Thoracic aorta endothelial cell (primary cell): ENCODE results near the gene MPZL3. TPM values are rescaled to one million over a fixed set of nuclear protein-coding genes. Genes with fewer than 3 reads are reported as not detected.

ENCODE experiments used
- small RNA-seq: library from RNA; depleted of rRNA; stranded (forward); fragments of <200 nt; gene quantifications from one replicate; pipeline ENCODE3, GENCODE V24; 2012
- total RNA-seq: library from RNA; depleted of rRNA; stranded (reverse); fragments of >200 nt; gene quantifications from 2 replicates; pipeline ENCODE4 v1.2.3, GENCODE V29; 2012

Gene MPZL3, protein sequence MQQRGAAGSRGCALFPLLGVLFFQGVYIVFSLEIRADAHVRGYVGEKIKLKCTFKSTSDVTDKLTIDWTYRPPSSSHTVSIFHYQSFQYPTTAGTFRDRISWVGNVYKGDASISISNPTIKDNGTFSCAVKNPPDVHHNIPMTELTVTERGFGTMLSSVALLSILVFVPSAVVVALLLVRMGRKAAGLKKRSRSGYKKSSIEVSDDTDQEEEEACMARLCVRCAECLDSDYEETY
- total RNA-seq = 11.8 and 14.1 TPM in 2 replicates

GRCh38 chr11:118251858-118252652, at the start of gene MPZL3:
TSS of gene MPZL3 (minus strand) at chr11:118252365. CDS start at chr11:118252294, 71 bp downstream.

DNA sequence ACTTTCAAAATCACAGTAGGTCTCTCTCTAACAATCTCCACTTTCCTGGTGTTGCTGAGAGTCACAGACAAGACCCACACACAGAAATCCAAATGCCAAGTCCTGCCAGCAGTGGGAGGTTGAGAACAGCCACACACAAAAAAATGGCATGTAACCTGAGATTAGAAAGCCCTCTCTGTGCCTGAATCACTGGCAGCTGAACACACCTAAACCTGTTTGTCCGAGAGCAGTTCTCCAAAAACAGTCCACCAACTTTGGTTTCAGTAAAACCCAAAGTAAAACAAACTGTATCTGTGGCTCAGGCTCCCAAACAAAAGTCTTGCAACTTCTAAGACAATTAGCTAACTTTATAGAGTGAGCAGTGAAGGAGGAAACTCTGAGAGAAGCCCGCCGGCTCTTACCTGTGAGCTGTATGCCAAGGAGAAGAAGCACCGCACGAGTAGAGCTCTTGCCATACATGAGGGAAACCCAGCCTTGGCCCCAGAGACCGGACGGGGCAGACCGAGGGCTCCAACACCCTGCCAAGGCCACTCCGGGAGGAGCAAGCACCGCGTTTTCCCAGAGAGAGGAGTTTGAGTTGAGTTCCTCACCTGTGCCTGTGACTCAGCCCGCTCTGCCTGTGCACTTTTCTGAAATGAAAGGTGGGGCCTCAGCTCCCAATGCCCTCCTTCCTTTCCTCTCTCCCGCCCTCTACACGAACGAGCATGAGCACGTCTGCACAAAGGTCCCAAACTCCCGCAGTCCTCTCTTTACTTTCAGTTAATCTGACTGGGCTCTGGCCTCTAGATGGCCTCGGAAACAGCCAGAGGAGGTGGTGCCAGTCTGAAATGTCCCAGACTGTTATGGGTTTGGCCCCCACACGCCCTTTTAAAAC, 11.8 kb upstream of the MPZL3 start, which contains the start of gene MPZL2:
TSS of gene MPZL2 (minus strand) at position 603 of the 874 bp plus-strand sequence. CDS start at position 459, 144 bp downstream.

DNA sequence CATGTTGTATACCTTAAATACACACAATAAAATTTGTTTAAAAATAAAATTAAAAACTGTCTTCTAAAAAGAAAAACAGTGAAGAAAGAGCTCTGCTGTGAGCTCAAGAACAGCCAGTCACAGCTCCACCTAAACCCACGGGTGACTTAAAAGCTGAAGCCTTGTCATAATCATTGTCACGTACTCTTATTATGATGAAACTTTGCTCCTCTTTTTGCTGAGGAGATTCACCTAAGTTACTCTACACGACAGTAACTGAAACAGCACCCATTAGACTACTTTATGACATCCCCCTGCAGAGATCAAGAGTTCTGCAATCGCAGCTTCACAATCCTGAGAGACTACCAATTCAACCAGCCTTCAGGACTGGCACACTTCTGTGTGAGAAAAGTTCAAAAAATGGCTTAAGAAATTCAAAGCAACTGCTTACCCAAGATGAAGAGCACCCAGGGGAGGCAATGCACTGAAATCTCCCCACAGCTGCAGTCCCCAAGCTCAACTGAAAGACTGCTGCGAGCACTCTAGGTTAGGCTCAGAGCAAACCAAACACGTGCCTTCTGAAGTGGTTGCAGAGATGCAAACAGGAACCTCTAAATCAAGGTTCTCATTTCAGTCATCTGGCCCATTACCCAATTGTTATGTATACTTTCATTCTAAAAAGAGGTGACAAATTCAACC, 27.5 kb downstream of the MPZL3 start, which contains the start of gene JAML:
TSS of gene JAML (minus strand) at position 501 of the 678 bp plus-strand sequence. CDS start 10,145 bp downstream, outside the sequence.

Small RNA genes lying within 50 kb of the gene (small RNA-seq; reads per million reads assigned to genes)
- gene HSPE1P18 = not detected

Other genes with a start within 250 kb of the MPZL3 start
- gene TMPRSS4, start 175.3 kb downstream of the MPZL3 start, total RNA-seq = not detected in 2 replicates
- gene SMIM35, start 165.4 kb downstream of the MPZL3 start, total RNA-seq = not detected in 2 replicates
- gene SCN4B, start 99.5 kb downstream of the MPZL3 start, total RNA-seq = 0.13 and 0.14 TPM in 2 replicates
- gene SCN2B, start 75.7 kb downstream of the MPZL3 start, total RNA-seq = not detected in 2 replicates
- gene JAML, start 27.4 kb downstream of the MPZL3 start, total RNA-seq = 0.07 TPM in 1 of 2 replicates, not detected in the other
- 112 and 218 TPM in 2 replicates for gene MPZL2, start 11.9 kb upstream of the MPZL3 start, total RNA-seq
- gene CD3E, start 52.4 kb upstream of the MPZL3 start, total RNA-seq = not detected in 2 replicates
- not detected in 2 replicates for gene CD3D, start 90.3 kb upstream of the MPZL3 start, total RNA-seq
- gene CD3G, start 92.0 kb upstream of the MPZL3 start, total RNA-seq = not detected in 2 replicates
- 71.0 and 73.4 TPM in 2 replicates for gene UBE4A, start 107.2 kb upstream of the MPZL3 start, total RNA-seq
- gene ATP5MG, start 149.2 kb upstream of the MPZL3 start, total RNA-seq = 46.3 and 56.8 TPM in 2 replicates
- 59.4 and 67.2 TPM in 2 replicates for gene KMT2A, start 184.1 kb upstream of the MPZL3 start, total RNA-seq